Lung (tissue), 12 donors: ENCODE measurements around the gene SLFN11. TPM values are rescaled to one million over a fixed set of nuclear protein-coding genes. Genes with fewer than 3 reads are reported as not detected.

Source experiments
- ATAC-seq: fragments of 200-7000 bp; cut with Tn5 transposase; one replicate; pipeline ENCODE4 v1.9.1; 2020; ENCODE audit warnings: moderate number of reproducible peaks; ENCODE audit not compliant: insufficient read depth, low FRiP score
- DNase-seq, 3 donors: peaks; one replicate each; pipeline ENCODE4 v3.0.0-alpha.2; 2013 to 2017
- H3K27ac ChIP-seq, 2 donors: one replicate each; pipeline ENCODE4 v1.5.1; 2013; ENCODE audit warnings: mild to moderate bottlenecking in 2 of 2, moderate library complexity in 2 of 2, control low read depth in 1 of 2, inconsistent platforms in 1 of 2, low read depth in 1 of 2, low read length in 1 of 2
- H3K27me3 ChIP-seq, 3 donors: one replicate each; pipeline ENCODE4 v1.5.1; 2013; ENCODE audit warnings: low read length in 2 of 3; ENCODE audit not compliant: control insufficient read depth in 3 of 3, insufficient read depth in 3 of 3
- H3K36me3 ChIP-seq, 4 donors: one replicate each; pipeline ENCODE4 v1.5.1; 2013; ENCODE audit warnings: low read length in 4 of 4, mild to moderate bottlenecking in 1 of 4, moderate library complexity in 1 of 4; ENCODE audit not compliant: control insufficient read depth in 4 of 4, insufficient read depth in 4 of 4
- H3K4me1 ChIP-seq, 5 donors: one replicate each; pipeline ENCODE4 v1.5.1; 2013; ENCODE audit warnings: low read length in 5 of 5, mild to moderate bottlenecking in 2 of 5, moderate library complexity in 1 of 5; ENCODE audit not compliant: control insufficient read depth in 5 of 5, insufficient read depth in 5 of 5
- H3K4me3 ChIP-seq: one replicate; pipeline ENCODE4 v1.5.1; 2013; ENCODE audit warnings: mild to moderate bottlenecking, control low read depth, moderate library complexity
- H3K9ac ChIP-seq, 2 donors: one replicate each; pipeline ENCODE4 v1.5.1; 2013; ENCODE audit warnings: low read length in 2 of 2, control low read depth in 1 of 2; ENCODE audit not compliant: insufficient read depth in 1 of 2
- H3K9me3 ChIP-seq, 4 donors: one replicate each; pipeline ENCODE4 v1.5.1; 2013; ENCODE audit warnings: low read length in 3 of 4, mild to moderate bottlenecking in 1 of 4, moderate library complexity in 1 of 4; ENCODE audit not compliant: control insufficient read depth in 4 of 4, insufficient read depth in 3 of 4
- WGBS, 2 donors: extraction: QIAGEN DNeasy Blood & Tissue Kit; methylation state at CpG; one replicate each; pipeline ENCODE4 v1.1.7; 2013; 5-methylcytosine and 5-hydroxymethylcytosine counted together
- polyA plus RNA-seq, 2 donors: library from polyadenylated mRNA; stranded (reverse); fragments of 200-250 nt; gene quantifications; one replicate each; pipeline ENCODE4 v1.2.1, GENCODE V29; 2013
- total RNA-seq, 2 donors: library from RNA; depleted of rRNA in 1 of 2; stranded (reverse); fragments of >200 nt in 1 of 2; gene quantifications; one replicate each; pipeline ENCODE4 v1.2.1, GENCODE V29; 2014 to 2021
- TF ChIP-seq, protein P1 (sequence below): IDR thresholded peaks from 2 replicates; pipeline ENCODE4 v1.5.1; 2012; ENCODE audit warnings: mild to moderate bottlenecking; ENCODE audit errors: control extremely low read depth, extremely low read depth
- donor health status: control.
- donor health status: control.
- donor health status: Bipolar disorder and iron deficiency.
- donor health status: healthy.
- donor health status: DM: yes; HTN: yes; CAD: no.

Gene SLFN11
- total and polyA plus RNA-seq, 4 donors = 12.1 to 66.0 (median 17.9) TPM

GRCh38 chr17:35314415-35315216 lies 58.8 kb downstream of the SLFN11 start:
- peaks cover 4 to 16% (median 5%) of the 10 kb centered on the region in 5 donors for H3K4me1 ChIP-seq
- H3K9me3 ChIP-seq = no peaks in the 10 kb centered on the region
- TF ChIP-seq, protein P1, sequence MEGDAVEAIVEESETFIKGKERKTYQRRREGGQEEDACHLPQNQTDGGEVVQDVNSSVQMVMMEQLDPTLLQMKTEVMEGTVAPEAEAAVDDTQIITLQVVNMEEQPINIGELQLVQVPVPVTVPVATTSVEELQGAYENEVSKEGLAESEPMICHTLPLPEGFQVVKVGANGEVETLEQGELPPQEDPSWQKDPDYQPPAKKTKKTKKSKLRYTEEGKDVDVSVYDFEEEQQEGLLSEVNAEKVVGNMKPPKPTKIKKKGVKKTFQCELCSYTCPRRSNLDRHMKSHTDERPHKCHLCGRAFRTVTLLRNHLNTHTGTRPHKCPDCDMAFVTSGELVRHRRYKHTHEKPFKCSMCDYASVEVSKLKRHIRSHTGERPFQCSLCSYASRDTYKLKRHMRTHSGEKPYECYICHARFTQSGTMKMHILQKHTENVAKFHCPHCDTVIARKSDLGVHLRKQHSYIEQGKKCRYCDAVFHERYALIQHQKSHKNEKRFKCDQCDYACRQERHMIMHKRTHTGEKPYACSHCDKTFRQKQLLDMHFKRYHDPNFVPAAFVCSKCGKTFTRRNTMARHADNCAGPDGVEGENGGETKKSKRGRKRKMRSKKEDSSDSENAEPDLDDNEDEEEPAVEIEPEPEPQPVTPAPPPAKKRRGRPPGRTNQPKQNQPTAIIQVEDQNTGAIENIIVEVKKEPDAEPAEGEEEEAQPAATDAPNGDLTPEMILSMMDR = no peak
- DNase-seq (peak in 1 of 3 donors; percentile 3), ATAC-seq (no peak)
- H3K9ac ChIP-seq = no peak overlapping the region
- H3K4me3 ChIP-seq = no peak overlapping the region
- peaks cover 0 to 20% (median 0%) of the 10 kb centered on the region in 3 donors for H3K27me3 ChIP-seq
- 80 to 88% methylated on average over 9 of the region's 9 CpGs for WGBS, 2 donors
- no peaks in the 10 kb centered on the region for H3K36me3 ChIP-seq
- peak overlapping the region; percentile 14 to 68 for H3K27ac ChIP-seq

GRCh38 chr17:35313875-35314409 lies 59.5 kb downstream of the SLFN11 start:
- DNase-seq = peak; percentile 22 to 60 (median 38)
- Histone ChIP-seq H3K4me3 (no peak overlapping the region), H3K9ac (no peak overlapping the region), H3K27me3 (peaks cover 0 to 20% (median 0%) of the 10 kb centered on the region in 3 donors), H3K4me1 (peaks cover 4 to 16% (median 5%) of the 10 kb centered on the region in 5 donors), H3K27ac (peak overlapping the region in 1 of 2 donors; percentile 14), H3K36me3 (no peaks in the 10 kb centered on the region), H3K9me3 (no peaks in the 10 kb centered on the region)
- TF ChIP-seq, protein P1 = no peak
- 29 to 37% methylated on average over 19 of the region's 19 CpGs for WGBS, 2 donors
- no peak for ATAC-seq

DNA sequence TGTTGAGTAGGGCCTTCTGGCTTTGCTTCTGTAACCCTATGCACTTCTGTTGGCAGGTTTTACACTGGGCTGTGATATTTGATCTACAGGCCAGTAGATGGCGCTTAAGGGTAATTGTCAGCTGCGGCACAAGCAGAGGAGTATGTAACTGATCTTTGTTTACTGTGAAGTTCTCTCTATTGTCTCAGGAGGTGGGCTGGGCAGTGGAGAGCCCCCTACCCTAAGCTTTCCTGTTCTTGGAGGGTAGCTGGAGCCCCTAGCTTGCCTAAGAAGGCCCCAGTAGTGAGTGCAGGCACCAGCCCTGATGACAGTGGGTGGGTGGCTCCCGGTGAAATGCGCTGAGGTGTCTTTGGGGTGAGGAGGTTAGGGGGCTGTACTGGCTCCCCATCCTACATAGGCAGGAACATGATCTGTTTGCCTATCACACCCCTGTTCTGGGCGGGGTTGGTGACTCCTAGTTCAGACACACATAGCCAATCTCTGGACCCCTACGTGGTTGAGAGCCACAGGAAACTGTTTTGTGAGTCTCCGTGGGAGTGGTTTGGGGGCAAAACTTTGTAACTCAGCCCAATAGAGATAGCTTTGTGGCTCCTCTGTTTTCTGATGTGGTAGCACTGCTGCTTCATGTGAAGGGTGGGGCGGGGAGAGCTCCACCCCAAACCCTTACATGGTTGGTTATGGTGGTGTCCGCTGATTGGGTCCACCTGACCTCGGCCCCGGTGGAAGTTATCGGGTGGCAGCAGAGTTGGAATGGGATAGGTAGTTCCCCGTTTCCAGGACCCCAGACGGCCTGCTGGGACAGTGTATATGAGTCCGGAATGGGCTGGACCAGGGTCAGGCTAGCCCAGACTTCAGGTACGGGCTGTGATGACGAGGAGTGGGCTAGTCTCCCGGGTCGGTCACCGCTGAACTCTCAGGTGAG lies 60.4 kb downstream of the SLFN11 start:
- Histone ChIP-seq H3K27me3 (peaks cover 0 to 15% (median 0%) of the 10 kb centered on the region in 3 donors), H3K9me3 (no peaks in the 10 kb centered on the region), H3K27ac (peak overlapping the region; percentile 11 to 68), H3K4me1 (peaks cover 4 to 16% (median 5%) of the 10 kb centered on the region in 5 donors), H3K9ac (peak overlapping the region in 1 of 2 donors; percentile 78), H3K36me3 (no peaks in the 10 kb centered on the region), H3K4me3 (no peak overlapping the region)
- ATAC-seq (peak; percentile 84), DNase-seq (peak; percentile 69 to 95 (median 86))
- TF ChIP-seq, protein P1 = peak; percentile 86
- 14 to 25% methylated on average over 20 of the region's 20 CpGs for WGBS, 2 donors
